Measurements from ENCODE around the gene PCDHGB2. TPM values are rescaled to one million over a fixed set of nuclear protein-coding genes. Genes with fewer than 3 reads are reported as not detected.
"Not testable (repeated sequence)": the region's sequence is repeated elsewhere in the genome, so short reads cannot be mapped to it uniquely, and the experiment has no call there.

Gene PCDHGB2
- total RNA-seq, 4 donors from 2014 or later = 1.2 to 5.8 (median 1.6) TPM

DNA sequence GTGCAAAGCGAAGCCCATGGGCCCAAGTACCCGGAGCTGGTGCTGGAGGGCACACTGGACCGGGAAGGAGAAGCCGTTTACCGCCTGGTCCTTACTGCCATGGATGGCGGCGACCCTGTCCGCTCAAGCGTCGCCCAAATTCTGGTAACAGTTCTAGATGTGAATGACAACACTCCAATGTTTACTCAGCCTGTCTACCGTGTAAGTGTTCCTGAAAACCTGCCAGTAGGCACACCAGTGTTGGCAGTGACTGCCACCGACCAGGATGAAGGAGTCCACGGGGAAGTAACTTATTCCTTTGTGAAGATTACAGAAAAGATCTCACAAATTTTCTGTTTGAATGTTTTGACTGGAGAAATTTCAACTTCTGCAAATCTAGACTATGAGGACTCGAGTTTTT lies 14.8 kb downstream of the PCDHGB2 start:
- H3K4me1 ChIP-seq = no peaks in the 10 kb centered on the region
- H3K4me3 ChIP-seq = no peak overlapping the region
- TF ChIP-seq POLR2A (IDR thresholded peaks at IDR 0.05) = no peak
- TF ChIP-seq, protein P1, sequence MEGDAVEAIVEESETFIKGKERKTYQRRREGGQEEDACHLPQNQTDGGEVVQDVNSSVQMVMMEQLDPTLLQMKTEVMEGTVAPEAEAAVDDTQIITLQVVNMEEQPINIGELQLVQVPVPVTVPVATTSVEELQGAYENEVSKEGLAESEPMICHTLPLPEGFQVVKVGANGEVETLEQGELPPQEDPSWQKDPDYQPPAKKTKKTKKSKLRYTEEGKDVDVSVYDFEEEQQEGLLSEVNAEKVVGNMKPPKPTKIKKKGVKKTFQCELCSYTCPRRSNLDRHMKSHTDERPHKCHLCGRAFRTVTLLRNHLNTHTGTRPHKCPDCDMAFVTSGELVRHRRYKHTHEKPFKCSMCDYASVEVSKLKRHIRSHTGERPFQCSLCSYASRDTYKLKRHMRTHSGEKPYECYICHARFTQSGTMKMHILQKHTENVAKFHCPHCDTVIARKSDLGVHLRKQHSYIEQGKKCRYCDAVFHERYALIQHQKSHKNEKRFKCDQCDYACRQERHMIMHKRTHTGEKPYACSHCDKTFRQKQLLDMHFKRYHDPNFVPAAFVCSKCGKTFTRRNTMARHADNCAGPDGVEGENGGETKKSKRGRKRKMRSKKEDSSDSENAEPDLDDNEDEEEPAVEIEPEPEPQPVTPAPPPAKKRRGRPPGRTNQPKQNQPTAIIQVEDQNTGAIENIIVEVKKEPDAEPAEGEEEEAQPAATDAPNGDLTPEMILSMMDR (IDR thresholded peaks at IDR 0.05) = no peak
- H3K9me3 ChIP-seq = peaks cover 0 to 68% (median 16%) of the 10 kb centered on the region in 4 donors
- DNase-seq = no peak
- no peaks in the 10 kb centered on the region for H3K36me3 ChIP-seq
- no peak overlapping the region for H3K27ac ChIP-seq
- H3K27me3 ChIP-seq = no peaks in the 10 kb centered on the region

- H3K27ac ChIP-seq = not testable (repeated sequence)
Measured at GRCh38 chr5:141375444-141376155, 15.8 kb downstream of the PCDHGB2 start.

DNA sequence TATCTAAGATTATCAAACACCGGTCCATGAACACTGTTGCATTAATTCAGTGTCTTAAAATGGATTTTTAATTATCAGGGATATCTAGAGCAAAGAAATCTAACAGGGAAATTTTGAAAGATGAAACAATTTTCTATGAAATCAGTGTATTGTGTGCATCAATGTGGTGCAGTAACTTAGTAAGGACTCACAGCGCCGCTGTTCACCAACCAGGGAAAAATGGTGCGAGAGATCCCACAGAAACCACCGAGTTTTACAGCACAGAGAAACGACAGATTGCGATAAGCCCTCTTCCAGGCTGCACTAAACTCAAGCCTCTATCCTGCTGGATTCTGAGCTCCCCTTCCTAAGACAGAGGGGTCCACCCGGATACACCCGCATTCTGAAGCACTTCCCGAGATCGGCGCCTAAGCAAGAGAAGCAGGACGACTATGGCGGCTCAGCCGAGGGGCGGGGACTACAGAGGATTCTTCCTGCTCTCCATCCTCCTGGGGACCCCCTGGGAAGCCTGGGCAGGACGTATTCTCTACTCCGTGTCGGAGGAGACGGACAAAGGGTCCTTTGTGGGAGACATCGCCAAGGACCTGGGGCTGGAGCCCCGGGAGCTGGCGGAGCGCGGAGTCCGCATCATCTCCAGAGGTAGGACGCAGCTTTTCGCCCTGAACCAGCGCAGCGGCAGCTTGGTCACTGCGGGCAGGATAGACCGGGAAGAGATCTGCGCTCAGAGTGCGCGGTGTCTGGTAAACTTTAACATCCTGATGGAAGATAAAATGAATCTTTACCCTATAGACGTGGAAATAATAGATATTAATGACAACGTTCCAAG lies 22.9 kb downstream of the PCDHGB2 start, which contains the start of gene PCDHGA7:
TSS of gene PCDHGA7 (plus strand) at position 274 of the 826 bp plus-strand sequence. CDS start at position 432, 158 bp downstream.
- Histone ChIP-seq H3K9me3 (peaks cover 0 to 54% (median 4%) of the 10 kb centered on the region in 4 donors), H3K36me3 (no peaks in the 10 kb centered on the region), H3K27ac (no peak within 1 kb of the TSS), H3K27me3 (no peaks in the 10 kb centered on the region), H3K4me3 (peak within 1 kb of the TSS in 2 of 4 donors; percentile 24 to 25), H3K4me1 (no peaks in the 10 kb centered on the region)
- no peak for DNase-seq
- TF ChIP-seq, protein P1 (IDR thresholded peaks at IDR 0.05) = no peak
- TF ChIP-seq POLR2A (IDR thresholded peaks at IDR 0.05) = no peak

More at GRCh38 chr5:141375444-141376155, 15.8 kb downstream of the PCDHGB2 start:
- not testable (repeated sequence) for H3K4me1 ChIP-seq, DNase-seq, H3K36me3 ChIP-seq, H3K4me3 ChIP-seq, H3K27me3 ChIP-seq
- H3K9me3 ChIP-seq = peaks cover 0 to 65% (median 16%) of the 10 kb centered on the region in 4 donors

GRCh38 chr5:141383345-141383744 lies 23.6 kb downstream of the PCDHGB2 start:
- TF ChIP-seq POLR2A (IDR thresholded peaks at IDR 0.05) = no peak
- TF ChIP-seq, protein P1 (IDR thresholded peaks at IDR 0.05) = no peak
- DNase-seq = no peak
- Histone ChIP-seq H3K36me3 (no peaks in the 10 kb centered on the region), H3K27ac (no peak overlapping the region), H3K27me3 (no peaks in the 10 kb centered on the region), H3K4me3 (no peak overlapping the region), H3K9me3 (peaks cover 0 to 50% (median 4%) of the 10 kb centered on the region in 4 donors), H3K4me1 (no peaks in the 10 kb centered on the region)

GRCh38 chr5:141384471-141385267 lies 24.9 kb downstream of the PCDHGB2 start:
- Histone ChIP-seq H3K27me3 (no peaks in the 10 kb centered on the region), H3K9me3 (peaks cover 0 to 63% (median 7%) of the 10 kb centered on the region in 4 donors), H3K36me3 (no peaks in the 10 kb centered on the region), H3K27ac (no peak overlapping the region), H3K4me3 (no peak overlapping the region), H3K4me1 (no peaks in the 10 kb centered on the region)
- DNase-seq = no peak
- TF ChIP-seq, protein P1 (IDR thresholded peaks at IDR 0.05) = no peak
- TF ChIP-seq POLR2A (IDR thresholded peaks at IDR 0.05) = no peak
